CD4-positive, alpha-beta T cell treated with Interleukin-4 for 4 hours (primary cell): ENCODE measurements around the gene ETS1.

Experiments used
- DNase-seq: peaks from one replicate; pipeline ENCODE4 v3.0.0-alpha.2; 2020

ETS1 gene

DNA sequence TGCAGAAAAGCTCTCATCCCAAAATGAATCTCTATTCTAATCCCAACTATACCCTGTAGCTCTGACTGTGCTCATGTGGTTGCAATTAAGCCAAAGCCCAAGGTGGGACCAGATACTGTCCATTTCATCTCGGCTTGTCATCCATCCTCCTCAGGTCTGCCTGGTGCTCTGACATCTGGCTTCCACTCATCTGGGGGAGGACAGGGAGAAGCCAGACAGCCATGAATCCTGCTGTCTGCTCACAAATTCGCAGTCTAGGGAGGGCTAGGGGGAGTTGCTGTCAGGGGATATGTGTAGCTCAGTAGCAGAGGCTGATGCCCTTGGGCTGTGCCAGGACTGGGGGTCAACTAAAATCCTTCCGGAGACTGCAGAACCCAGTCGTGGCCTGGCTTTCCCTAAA is 167.1 kb downstream of the ETS1 start:
- no peak for DNase-seq

GRCh38 chr11:128419012-128419767 is 168.2 kb downstream of the ETS1 start:
- DNase-seq = no peak

GRCh38 chr11:128417607-128418324 is 169.6 kb downstream of the ETS1 start:
- no peak for DNase-seq

DNA sequence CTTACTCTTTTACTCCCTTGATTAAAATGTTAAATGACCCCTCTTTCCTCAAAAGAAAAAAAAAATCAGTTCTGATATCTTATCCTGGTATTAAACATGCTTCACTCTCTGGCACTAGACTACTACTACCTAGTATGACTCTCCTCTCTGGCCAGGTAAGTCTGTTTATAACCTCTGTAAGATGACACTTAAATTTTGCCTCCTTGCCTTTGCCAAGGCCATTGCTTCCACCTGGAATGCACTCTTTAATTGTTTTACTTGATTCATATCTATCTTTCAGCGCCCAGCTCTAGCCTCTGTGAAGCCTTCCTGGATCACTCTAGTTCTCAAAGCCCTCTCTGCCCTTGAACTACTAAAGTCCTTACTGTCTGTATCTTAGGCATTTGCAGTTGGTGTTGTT is 170.4 kb downstream of the ETS1 start:
- DNase-seq = no peak

- DNase-seq = peak; percentile 22
These were observed 171.8 kb downstream of the ETS1 start for GRCh38 chr11:128415539-128415938.

DNA sequence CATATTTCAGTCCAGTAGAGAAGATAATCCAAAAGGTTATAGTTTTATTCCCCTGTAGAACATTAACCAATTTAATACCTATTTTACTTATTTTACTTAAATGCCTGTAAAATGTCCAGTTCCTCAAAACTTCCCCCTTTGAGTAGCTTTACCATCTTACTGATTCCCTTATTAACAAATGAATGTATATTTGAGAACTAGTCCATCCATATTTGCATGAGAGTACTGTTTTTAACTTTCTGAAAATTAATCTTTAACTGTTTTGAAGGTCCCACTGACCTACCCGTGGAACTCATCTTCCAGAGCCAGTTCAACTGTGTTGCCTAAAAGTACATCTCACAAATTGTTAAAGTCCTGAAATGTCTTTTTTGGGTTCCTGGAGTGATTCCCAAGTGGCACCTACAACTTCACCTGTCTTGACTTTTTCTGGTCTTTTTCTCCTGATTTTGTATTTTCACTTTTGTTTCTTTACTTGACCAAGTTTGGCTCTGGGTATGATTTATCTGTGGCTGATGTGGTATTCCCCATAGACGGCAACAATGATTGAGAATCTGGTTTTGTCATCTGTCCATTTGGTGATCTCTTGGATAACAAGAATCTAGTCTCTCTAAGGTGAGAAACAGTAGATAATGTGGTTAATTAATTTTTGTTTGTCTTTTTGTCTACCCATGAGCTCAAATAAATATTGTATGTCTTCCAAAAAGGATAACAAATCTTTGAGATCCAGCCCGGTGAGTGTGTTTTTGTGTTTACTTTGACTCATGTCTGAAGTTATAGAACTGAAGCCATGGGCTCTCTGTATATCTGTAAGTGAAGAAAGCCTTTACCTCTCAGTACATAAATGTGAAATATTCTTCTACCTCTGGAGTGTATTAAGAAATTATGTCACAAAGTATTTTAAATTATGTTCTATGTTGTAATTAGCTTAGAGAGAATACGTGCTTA is 174.2 kb downstream of the ETS1 start:
- no peak for DNase-seq

GRCh38 chr11:128411812-128412211 is 175.5 kb downstream of the ETS1 start:
- DNase-seq = no peak

DNA sequence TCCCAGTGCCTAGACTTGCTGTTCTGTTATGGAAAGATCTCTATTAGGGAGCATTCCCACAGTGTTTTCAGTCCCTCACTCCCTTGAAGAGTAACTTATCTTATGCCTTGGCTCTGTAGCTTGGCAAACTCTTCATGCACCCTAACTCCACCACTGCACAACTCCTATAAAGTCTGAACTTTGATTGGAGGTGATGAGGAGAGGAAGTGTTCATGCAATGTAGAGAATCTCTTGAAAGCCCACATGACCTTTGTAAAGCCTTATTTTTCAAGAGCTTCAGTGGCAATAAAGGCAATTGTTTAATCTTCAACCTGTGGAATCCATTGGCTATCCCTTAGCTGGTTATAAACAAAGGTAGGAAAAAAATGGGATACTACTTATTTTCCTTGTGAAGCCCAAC is 176.2 kb downstream of the ETS1 start:
- DNase-seq = no peak

DNA sequence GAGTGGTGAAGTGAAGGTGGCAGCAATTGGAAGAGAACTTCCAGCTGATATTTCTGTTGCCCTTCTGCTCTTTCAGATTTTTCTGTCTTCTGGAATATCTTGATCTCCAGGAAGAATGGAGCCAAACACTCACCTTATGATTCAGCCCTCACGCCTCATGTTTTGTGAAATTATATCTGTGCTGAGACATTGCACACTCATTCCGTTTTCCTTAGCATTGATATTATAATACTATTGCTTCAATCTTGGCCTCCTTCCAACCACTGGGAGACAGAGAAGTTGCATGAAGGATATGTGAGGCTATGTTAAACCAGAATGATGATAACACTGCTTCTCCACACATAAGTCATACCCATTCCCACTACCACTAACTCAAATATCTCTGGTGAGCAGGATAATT is 177.9 kb downstream of the ETS1 start:
- DNase-seq = no peak
